Measurements from ENCODE around the gene GRK5.
A peak's percentile ranks its signal among the peaks of the same experiment; 100 is the strongest.

The GRK5 gene

GRCh38 chr10:119278126-119278709 is 70.8 kb downstream of the GRK5 start:
- Histone ChIP-seq H3K27ac (ENCODE audit: low read depth, low read length) (no peak overlapping the region), H3K4me1 (ENCODE audit: control insufficient read depth in 1 of 2, insufficient read depth in 2 of 2, low read length in 2 of 2) (peaks cover 33 to 42% of the 10 kb centered on the region in 2 donors), H3K4me3 (ENCODE audit: low read depth in 1 of 2, low read length in 2 of 2) (no peak overlapping the region)

GRCh38 chr10:119279441-119279840 is 72.1 kb downstream of the GRK5 start:
- Histone ChIP-seq H3K27ac (ENCODE audit: low read depth, low read length) (no peak overlapping the region), H3K4me3 (ENCODE audit: low read depth in 1 of 2, low read length in 2 of 2) (no peak overlapping the region), H3K9me3 (ENCODE audit: control insufficient read depth in 1 of 2, low read length in 2 of 2) (no peaks in the 10 kb centered on the region), H3K36me3 (ENCODE audit: control insufficient read depth in 1 of 2, insufficient read depth in 2 of 2, low read length in 2 of 2) (no peaks in the 10 kb centered on the region), H3K9ac (ENCODE audit: low read depth in 1 of 2, low read length in 2 of 2) (no peak overlapping the region), H3K4me1 (ENCODE audit: control insufficient read depth in 1 of 2, insufficient read depth in 2 of 2, low read length in 2 of 2) (peaks cover 26 to 40% of the 10 kb centered on the region in 2 donors), H3K27me3 (ENCODE audit: control insufficient read depth in 1 of 2, insufficient read depth in 2 of 2, low read length in 2 of 2) (no peaks in the 10 kb centered on the region)

More at GRCh38 chr10:119278126-119278709, 70.8 kb downstream of the GRK5 start:
- H3K9me3 ChIP-seq (ENCODE audit: control insufficient read depth in 1 of 2, low read length in 2 of 2), result no peaks in the 10 kb centered on the region
- H3K9ac ChIP-seq (ENCODE audit: low read depth in 1 of 2, low read length in 2 of 2), result no peak overlapping the region
- H3K27me3 ChIP-seq (ENCODE audit: control insufficient read depth in 1 of 2, insufficient read depth in 2 of 2, low read length in 2 of 2), result no peaks in the 10 kb centered on the region
- H3K36me3 ChIP-seq (ENCODE audit: control insufficient read depth in 1 of 2, insufficient read depth in 2 of 2, low read length in 2 of 2), result no peaks in the 10 kb centered on the region

- H3K27me3 ChIP-seq (ENCODE audit: control insufficient read depth in 1 of 2, insufficient read depth in 2 of 2, low read length in 2 of 2), result no peaks in the 10 kb centered on the region
- H3K4me3 ChIP-seq (ENCODE audit: low read depth in 1 of 2, low read length in 2 of 2), result no peak overlapping the region
- H3K9ac ChIP-seq (ENCODE audit: low read depth in 1 of 2, low read length in 2 of 2), result no peak overlapping the region
- peaks cover 34 to 49% of the 10 kb centered on the region in 2 donors for H3K4me1 ChIP-seq (ENCODE audit: control insufficient read depth in 1 of 2, insufficient read depth in 2 of 2, low read length in 2 of 2)
- no peaks in the 10 kb centered on the region for H3K36me3 ChIP-seq (ENCODE audit: control insufficient read depth in 1 of 2, insufficient read depth in 2 of 2, low read length in 2 of 2)
- no peaks in the 10 kb centered on the region for H3K9me3 ChIP-seq (ENCODE audit: control insufficient read depth in 1 of 2, low read length in 2 of 2)
- H3K27ac ChIP-seq (ENCODE audit: low read depth, low read length), result no peak overlapping the region
Measured at GRCh38 chr10:119281581-119282071, 74.3 kb downstream of the GRK5 start.

- Histone ChIP-seq H3K27me3 (ENCODE audit: control insufficient read depth in 1 of 2, insufficient read depth in 2 of 2, low read length in 2 of 2) (no peaks in the 10 kb centered on the region), H3K9me3 (ENCODE audit: control insufficient read depth in 1 of 2, low read length in 2 of 2) (no peaks in the 10 kb centered on the region), H3K9ac (ENCODE audit: low read depth in 1 of 2, low read length in 2 of 2) (no peak overlapping the region), H3K36me3 (ENCODE audit: control insufficient read depth in 1 of 2, insufficient read depth in 2 of 2, low read length in 2 of 2) (no peaks in the 10 kb centered on the region), H3K27ac (ENCODE audit: low read depth, low read length) (no peak overlapping the region), H3K4me3 (ENCODE audit: low read depth in 1 of 2, low read length in 2 of 2) (no peak overlapping the region), H3K4me1 (ENCODE audit: control insufficient read depth in 1 of 2, insufficient read depth in 2 of 2, low read length in 2 of 2) (peaks cover 34 to 53% of the 10 kb centered on the region in 2 donors)
Measured at GRCh38 chr10:119282446-119282845, 75.1 kb downstream of the GRK5 start.

- H3K9me3 ChIP-seq (ENCODE audit: control insufficient read depth in 1 of 2, low read length in 2 of 2), result no peaks in the 10 kb centered on the region
- no peaks in the 10 kb centered on the region for H3K36me3 ChIP-seq (ENCODE audit: control insufficient read depth in 1 of 2, insufficient read depth in 2 of 2, low read length in 2 of 2)
- H3K27me3 ChIP-seq (ENCODE audit: control insufficient read depth in 1 of 2, insufficient read depth in 2 of 2, low read length in 2 of 2), result no peaks in the 10 kb centered on the region
- no peak overlapping the region for H3K4me3 ChIP-seq (ENCODE audit: low read depth in 1 of 2, low read length in 2 of 2)
- H3K4me1 ChIP-seq (ENCODE audit: control insufficient read depth in 1 of 2, insufficient read depth in 2 of 2, low read length in 2 of 2), result peaks cover 38 to 60% of the 10 kb centered on the region in 2 donors
- no peak overlapping the region for H3K9ac ChIP-seq (ENCODE audit: low read depth in 1 of 2, low read length in 2 of 2)
- H3K27ac ChIP-seq (ENCODE audit: low read depth, low read length), result no peak overlapping the region
Measured at GRCh38 chr10:119283387-119283786, 76.0 kb downstream of the GRK5 start.

GRCh38 chr10:119283818-119284217 is 76.4 kb downstream of the GRK5 start:
- H3K4me3 ChIP-seq (ENCODE audit: low read depth in 1 of 2, low read length in 2 of 2), result no peak overlapping the region

GRCh38 chr10:119284679-119285096 is 77.3 kb downstream of the GRK5 start:
- H3K9ac ChIP-seq (ENCODE audit: low read depth in 1 of 2, low read length in 2 of 2), result no peak overlapping the region
- H3K9me3 ChIP-seq (ENCODE audit: control insufficient read depth in 1 of 2, low read length in 2 of 2), result no peaks in the 10 kb centered on the region
- no peak overlapping the region for H3K4me3 ChIP-seq (ENCODE audit: low read depth in 1 of 2, low read length in 2 of 2)
- no peaks in the 10 kb centered on the region for H3K36me3 ChIP-seq (ENCODE audit: control insufficient read depth in 1 of 2, insufficient read depth in 2 of 2, low read length in 2 of 2)
- H3K27me3 ChIP-seq (ENCODE audit: control insufficient read depth in 1 of 2, insufficient read depth in 2 of 2, low read length in 2 of 2), result no peaks in the 10 kb centered on the region
- peaks cover 51 to 70% of the 10 kb centered on the region in 2 donors for H3K4me1 ChIP-seq (ENCODE audit: control insufficient read depth in 1 of 2, insufficient read depth in 2 of 2, low read length in 2 of 2)
- no peak overlapping the region for H3K27ac ChIP-seq (ENCODE audit: low read depth, low read length)

More at GRCh38 chr10:119283818-119284217, 76.4 kb downstream of the GRK5 start:
- H3K27ac ChIP-seq (ENCODE audit: low read depth, low read length), result no peak overlapping the region
- no peaks in the 10 kb centered on the region for H3K36me3 ChIP-seq (ENCODE audit: control insufficient read depth in 1 of 2, insufficient read depth in 2 of 2, low read length in 2 of 2)
- H3K4me1 ChIP-seq (ENCODE audit: control insufficient read depth in 1 of 2, insufficient read depth in 2 of 2, low read length in 2 of 2), result peaks cover 43 to 63% of the 10 kb centered on the region in 2 donors
- H3K27me3 ChIP-seq (ENCODE audit: control insufficient read depth in 1 of 2, insufficient read depth in 2 of 2, low read length in 2 of 2), result no peaks in the 10 kb centered on the region
- H3K9me3 ChIP-seq (ENCODE audit: control insufficient read depth in 1 of 2, low read length in 2 of 2), result no peaks in the 10 kb centered on the region
- no peak overlapping the region for H3K9ac ChIP-seq (ENCODE audit: low read depth in 1 of 2, low read length in 2 of 2)

- Histone ChIP-seq H3K27ac (ENCODE audit: low read depth, low read length) (no peak overlapping the region), H3K36me3 (ENCODE audit: control insufficient read depth in 1 of 2, insufficient read depth in 2 of 2, low read length in 2 of 2) (no peaks in the 10 kb centered on the region), H3K4me1 (ENCODE audit: control insufficient read depth in 1 of 2, insufficient read depth in 2 of 2, low read length in 2 of 2) (peaks cover 53 to 70% of the 10 kb centered on the region in 2 donors), H3K27me3 (ENCODE audit: control insufficient read depth in 1 of 2, insufficient read depth in 2 of 2, low read length in 2 of 2) (no peaks in the 10 kb centered on the region), H3K4me3 (ENCODE audit: low read depth in 1 of 2, low read length in 2 of 2) (peak overlapping the region; percentile 45 to 48), H3K9me3 (ENCODE audit: control insufficient read depth in 1 of 2, low read length in 2 of 2) (no peaks in the 10 kb centered on the region), H3K9ac (ENCODE audit: low read depth in 1 of 2, low read length in 2 of 2) (peak overlapping the region in 1 of 2 donors; percentile 43)
Measured at GRCh38 chr10:119285495-119286267, 78.3 kb downstream of the GRK5 start.

- peaks cover 46 to 62% of the 10 kb centered on the region in 2 donors for H3K4me1 ChIP-seq (ENCODE audit: control insufficient read depth in 1 of 2, insufficient read depth in 2 of 2, low read length in 2 of 2)
Measured at GRCh38 chr10:119286516-119286915, 79.1 kb downstream of the GRK5 start.

GRCh38 chr10:119286983-119287633 is 79.7 kb downstream of the GRK5 start:
- peaks cover 40 to 57% of the 10 kb centered on the region in 2 donors for H3K4me1 ChIP-seq (ENCODE audit: control insufficient read depth in 1 of 2, insufficient read depth in 2 of 2, low read length in 2 of 2)
- H3K36me3 ChIP-seq (ENCODE audit: control insufficient read depth in 1 of 2, insufficient read depth in 2 of 2, low read length in 2 of 2), result no peaks in the 10 kb centered on the region
- no peak overlapping the region for H3K27ac ChIP-seq (ENCODE audit: low read depth, low read length)
- no peaks in the 10 kb centered on the region for H3K27me3 ChIP-seq (ENCODE audit: control insufficient read depth in 1 of 2, insufficient read depth in 2 of 2, low read length in 2 of 2)
- no peak overlapping the region for H3K9ac ChIP-seq (ENCODE audit: low read depth in 1 of 2, low read length in 2 of 2)
- H3K4me3 ChIP-seq (ENCODE audit: low read depth in 1 of 2, low read length in 2 of 2), result no peak overlapping the region
- H3K9me3 ChIP-seq (ENCODE audit: control insufficient read depth in 1 of 2, low read length in 2 of 2), result no peaks in the 10 kb centered on the region

More at GRCh38 chr10:119286516-119286915, 79.1 kb downstream of the GRK5 start:
- H3K36me3 ChIP-seq (ENCODE audit: control insufficient read depth in 1 of 2, insufficient read depth in 2 of 2, low read length in 2 of 2), result no peaks in the 10 kb centered on the region
- no peaks in the 10 kb centered on the region for H3K27me3 ChIP-seq (ENCODE audit: control insufficient read depth in 1 of 2, insufficient read depth in 2 of 2, low read length in 2 of 2)
- H3K4me3 ChIP-seq (ENCODE audit: low read depth in 1 of 2, low read length in 2 of 2), result no peak overlapping the region
- peak overlapping the region in 1 of 2 donors; percentile 3 for H3K9ac ChIP-seq (ENCODE audit: low read depth in 1 of 2, low read length in 2 of 2)
- H3K27ac ChIP-seq (ENCODE audit: low read depth, low read length), result no peak overlapping the region
- no peaks in the 10 kb centered on the region for H3K9me3 ChIP-seq (ENCODE audit: control insufficient read depth in 1 of 2, low read length in 2 of 2)
